Left ventricle myocardium inferior (tissue), 1 donor: ENCODE results near the gene STARD13. TPM values are rescaled to one million over a fixed set of nuclear protein-coding genes. Genes with fewer than 3 reads are reported as not detected.

Experiments
- DNase-seq: peaks from one replicate; pipeline ENCODE4 v3.0.0-alpha.2; 2020
- H3K27ac ChIP-seq: fragments of 200-600 bp; replicated peaks from 2 replicates; pipeline ENCODE4 v1.8.0; 2021
- H3K27me3 ChIP-seq: fragments of 200-600 bp; 2 replicates; pipeline ENCODE4 v1.8.0; 2021; ENCODE audit warnings: low read depth
- H3K36me3 ChIP-seq: fragments of 200-600 bp; 2 replicates; pipeline ENCODE4 v1.8.0; 2021
- H3K4me1 ChIP-seq: fragments of 200-600 bp; 2 replicates; pipeline ENCODE4 v1.8.0; 2021
- H3K4me3 ChIP-seq: fragments of 200-600 bp; 2 replicates; pipeline ENCODE4 v1.8.0; 2021; ENCODE audit warnings: mild to moderate bottlenecking, moderate library complexity
- H3K9me3 ChIP-seq: fragments of 200-600 bp; replicated peaks from 2 replicates; pipeline ENCODE4 v1.8.0; 2021
- CTCF ChIP-seq: fragments of 200-600 bp; IDR thresholded peaks from 2 replicates; pipeline ENCODE4 v1.8.0; 2021; ENCODE audit warnings: antibody characterized with exemption, mild to moderate bottlenecking, borderline replicate concordance
- intact Hi-C: fragments of 100-400 bp; cut with micrococcal nuclease; formaldehyde crosslinking; loops from one replicate; pipeline ENCODE4 v1.11.0; 2022
- total RNA-seq: library from RNA; stranded (reverse); fragmentation: NEBNext Ultra II Directional; extraction: Animal tissue kit (Norgen Biotek cat#: 25700); gene quantifications from one replicate; pipeline ENCODE4 v1.2.1, GENCODE V29; 2021
- donor health status: DM: no; HTN: yes; CAD: no; lungs with severe emphysema.

STARD13 gene
- total RNA-seq, 1 donor from 2014 or later = 29.9 TPM

GRCh38 chr13:33236021-33236420 is 49.5 kb downstream of the STARD13 start:
- Histone ChIP-seq H3K4me3 (no peak overlapping the region), H3K36me3 (peaks cover 25% of the 10 kb centered on the region), H3K9me3 (peaks cover 25% of the 10 kb centered on the region), H3K4me1 (peaks cover 71% of the 10 kb centered on the region), H3K27me3 (no peaks in the 10 kb centered on the region), H3K27ac (peak overlapping the region; percentile 84)
- no peak for TF ChIP-seq CTCF
- no peak for DNase-seq
- intact Hi-C loops = loop anchor here (10.0 kb wide), 1 partner anchor 49 kb away; the partner anchor contains the start of gene STARD13

DNA sequence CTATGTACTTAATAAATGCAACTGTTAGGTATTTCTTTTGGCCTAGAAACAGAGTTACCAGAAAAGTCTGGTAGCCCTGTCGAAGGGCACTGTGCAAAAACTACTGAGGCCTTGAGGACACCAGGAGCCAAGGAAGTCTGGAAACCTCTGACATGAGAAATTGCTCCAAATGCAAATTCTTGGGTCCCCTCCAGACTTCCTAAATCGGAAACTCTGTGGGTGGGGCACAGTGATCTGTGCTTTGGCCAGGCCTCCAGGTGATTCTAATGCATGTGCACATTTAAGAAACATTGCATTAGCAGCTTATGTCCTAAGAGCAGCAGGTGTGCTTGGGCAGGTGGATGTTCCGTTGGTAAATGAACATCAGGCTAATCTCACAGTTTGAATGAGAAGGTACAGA is 50.0 kb downstream of the STARD13 start:
- DNase-seq = no peak
- Histone ChIP-seq H3K27me3 (no peaks in the 10 kb centered on the region), H3K27ac (peak overlapping the region; percentile 84), H3K36me3 (peaks cover 20% of the 10 kb centered on the region), H3K9me3 (peaks cover 20% of the 10 kb centered on the region), H3K4me1 (peaks cover 76% of the 10 kb centered on the region), H3K4me3 (no peak overlapping the region)
- no peak for TF ChIP-seq CTCF
- intact Hi-C loops = loop anchor here (10.0 kb wide), 1 partner anchor 49 kb away; the partner anchor contains the start of gene STARD13

DNA sequence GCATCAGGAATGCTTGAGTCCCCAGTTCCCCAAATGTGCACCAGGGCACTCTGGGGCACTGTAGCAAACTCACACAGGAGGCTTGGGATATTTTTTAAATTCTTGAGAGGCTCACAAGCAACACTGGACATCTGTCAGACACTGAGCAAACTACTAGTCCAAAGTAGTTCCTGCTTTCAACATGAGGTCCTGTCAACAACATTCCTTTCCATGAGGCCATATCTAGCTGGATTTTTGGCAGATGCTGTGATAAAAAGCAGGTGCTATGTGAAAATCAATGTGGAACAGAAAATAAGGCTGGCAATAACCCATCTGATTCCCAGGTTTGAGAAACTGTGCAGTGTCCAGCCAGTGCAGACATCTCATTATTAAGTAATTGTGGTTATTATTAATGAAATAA is 50.5 kb downstream of the STARD13 start:
- Histone ChIP-seq H3K4me1 (peaks cover 81% of the 10 kb centered on the region), H3K9me3 (peaks cover 15% of the 10 kb centered on the region), H3K27me3 (no peaks in the 10 kb centered on the region), H3K4me3 (no peak overlapping the region), H3K27ac (peak overlapping the region; percentile 84), H3K36me3 (peaks cover 15% of the 10 kb centered on the region)
- peak; percentile 10 for TF ChIP-seq CTCF
- DNase-seq = no peak
- intact Hi-C loops = loop anchor here (10.0 kb wide), 1 partner anchor 50 kb away; the partner anchor contains the start of gene STARD13

- Histone ChIP-seq H3K4me3 (no peak overlapping the region), H3K27ac (peak overlapping the region; percentile 84), H3K36me3 (peaks cover 13% of the 10 kb centered on the region), H3K9me3 (peaks cover 12% of the 10 kb centered on the region), H3K27me3 (no peaks in the 10 kb centered on the region), H3K4me1 (peaks cover 96% of the 10 kb centered on the region)
- no peak for TF ChIP-seq CTCF
- intact Hi-C loops = loop anchor here (10.0 kb wide), 1 partner anchor 51 kb away; the partner anchor contains the start of gene STARD13
- peak; percentile 67 for DNase-seq
These were observed 52.0 kb downstream of the STARD13 start for GRCh38 chr13:33233547-33233946.

- Histone ChIP-seq H3K9me3 (peaks cover 12% of the 10 kb centered on the region), H3K36me3 (peaks cover 13% of the 10 kb centered on the region), H3K4me1 (peaks cover 96% of the 10 kb centered on the region), H3K4me3 (no peak overlapping the region), H3K27me3 (no peaks in the 10 kb centered on the region), H3K27ac (peak overlapping the region; percentile 84)
- DNase-seq = no peak
- intact Hi-C loops = loop anchor here (10.0 kb wide), 1 partner anchor 52 kb away; the partner anchor contains the start of gene STARD13
- TF ChIP-seq CTCF = no peak
These were observed 52.7 kb downstream of the STARD13 start for GRCh38 chr13:33232883-33233282.
